K562 (cell line): ENCODE measurements around the gene KRTAP5-6. TPM values are rescaled to one million over a fixed set of nuclear protein-coding genes. Genes with fewer than 3 reads are reported as not detected.

Experiments used
- ATAC-seq: fragments of 200-7000 bp; cut with Tn5 transposase; 3 replicates; pipeline ENCODE4 v1.9.1; 2020; ENCODE audit warnings: moderate library complexity
- BruUV-seq: library from RNA; stranded (reverse); fragments of 400-500 nt; replicated peaks from 2 replicates; lab custom pipeline; 2021; lab: Mats Ljungman, UMichigan
- CTCF ChIA-PET: fragments of 300-600 bp; formaldehyde crosslinking; extraction: SDS; loops from one replicate; lab custom pipeline; 2021; ENCODE audit warnings: low intra/inter-chr PET ratio; lab: Yijun Ruan, JAX
- POLR2A ChIA-PET: fragments of 300-600, 350-650 bp; sonication (Branson Sonifier 250); formaldehyde crosslinking; extraction: SDS; loops from one replicate; lab custom pipeline; 2021; ENCODE audit warnings: antibody characterized with exemption, inconsistent platforms; lab: Yijun Ruan, JAX
- DNase-seq, 4 experiments: peaks; one replicate each; pipeline versions ENCODE4 v3.0.0 to v3.0.0-alpha.2; 2011 to 2018; ENCODE audit warnings: low spot score in 3 of 4, mixed read lengths in 3 of 4; ENCODE audit errors: extremely low read depth in 1 of 4
- FAIRE-seq: peaks from 2 replicates; lab custom pipeline; 2011; peaks lifted over from hg19 to GRCh38; lab: Jason Lieb, UNC
- H2AFZ ChIP-seq: 2 replicates; pipeline ENCODE4 v1.6.0; 2011; ENCODE audit warnings: low read depth, low read length, control low read depth, inconsistent platforms
- H3K27ac ChIP-seq: fragments of 200-600 bp; 3 replicates; pipeline ENCODE4 v1.8.0; 2011; ENCODE audit warnings: low read depth, mild to moderate bottlenecking, control low read depth, inconsistent platforms, low read length, moderate library complexity, mixed read lengths; ENCODE audit errors: extremely low read depth
- H3K27me3 ChIP-seq, 2 experiments: fragments of 300-600 bp in 1 of 2; 2 replicates in 1 of 2; 3 replicates in 1 of 2; pipeline versions ENCODE4 v1.6.0 to v1.8.0; 2011; ENCODE audit warnings: inconsistent platforms in 2 of 2, low read length in 2 of 2, mild to moderate bottlenecking in 1 of 2, mixed read lengths in 1 of 2, moderate library complexity in 1 of 2; ENCODE audit not compliant: control insufficient read depth in 2 of 2, insufficient read depth in 2 of 2
- H3K36me3 ChIP-seq: fragments of 300-600 bp; 3 replicates; pipeline ENCODE4 v1.8.0; 2011; ENCODE audit warnings: mild to moderate bottlenecking, low read length, inconsistent platforms; ENCODE audit not compliant: control insufficient read depth, insufficient read depth
- H3K4me1 ChIP-seq, 2 experiments: fragments of 200-600 bp in 1 of 2; replicated peaks in 1 of 2; 2 replicates in 1 of 2; 3 replicates in 1 of 2; pipeline versions ENCODE4 v1.5.1 to v1.8.0; 2011; ENCODE audit warnings: inconsistent platforms in 2 of 2, low read length in 2 of 2, mild to moderate bottlenecking in 1 of 2, mixed read lengths in 1 of 2, moderate library complexity in 1 of 2; ENCODE audit not compliant: control insufficient read depth in 2 of 2, insufficient read depth in 2 of 2
- H3K4me2 ChIP-seq: 2 replicates; pipeline ENCODE4 v1.6.1; 2011; ENCODE audit warnings: low read length, control low read depth, inconsistent platforms, mixed read lengths; ENCODE audit not compliant: insufficient read depth
- H3K4me3 ChIP-seq: fragments of 200-600 bp; sonication (generic), shearing (Covaris generic); 2 replicates; pipeline ENCODE4 v1.5.1; 2016; ENCODE audit warnings: control low read depth, inconsistent platforms
- H3K79me2 ChIP-seq: fragments of 200-600 bp; 3 replicates; pipeline ENCODE4 v1.8.0; 2011; ENCODE audit warnings: low read length, inconsistent platforms; ENCODE audit not compliant: control insufficient read depth, insufficient read depth
- H3K9ac ChIP-seq, 2 experiments: 2 replicates each; pipeline versions ENCODE4 v1.6.0 to v1.6.1; 2011; ENCODE audit warnings: low read depth in 2 of 2, low read length in 2 of 2, control low read depth in 1 of 2, inconsistent platforms in 1 of 2, mild to moderate bottlenecking in 1 of 2, mixed read lengths in 1 of 2; ENCODE audit not compliant: insufficient read depth in 1 of 2
- H3K9me1 ChIP-seq: one replicate; pipeline ENCODE4 v1.6.0; 2011; ENCODE audit warnings: inconsistent platforms, mild to moderate bottlenecking, low read length, moderate library complexity; ENCODE audit not compliant: control insufficient read depth, insufficient read depth
- H3K9me3 ChIP-seq: replicated peaks from 2 replicates; pipeline ENCODE4 v1.5.1; 2011; ENCODE audit warnings: low read depth, low read length, inconsistent platforms; ENCODE audit not compliant: control insufficient read depth, insufficient read depth
- H4K20me1 ChIP-seq: replicated peaks from 2 replicates; pipeline ENCODE4 v1.6.1; 2011; ENCODE audit warnings: low read length, inconsistent platforms, mixed read lengths; ENCODE audit not compliant: control insufficient read depth, insufficient read depth
- BRD4 ChIP-seq: fragments of 200-600 bp; sonication (generic); IDR thresholded peaks from 2 replicates; pipeline ENCODE4 v1.6.1; 2017; ENCODE audit warnings: inconsistent platforms
- ERF ChIP-seq: fragments of 450-650 bp; formaldehyde crosslinking; IDR thresholded peaks from 2 replicates; pipeline ENCODE4 v1.4.0; 2020; ENCODE audit warnings: mild to moderate bottlenecking, mixed read lengths
- IRF9 ChIP-seq: fragments of 450-650 bp; IDR thresholded peaks from 2 replicates; pipeline ENCODE4 v1.6.1; 2016; ENCODE audit warnings: missing biosample characterization, missing genetic modification characterization
- MBD2 ChIP-seq: sonication (generic); IDR thresholded peaks from 2 replicates; pipeline ENCODE4 v1.6.1; 2016; ENCODE audit warnings: low read depth, borderline replicate concordance
- MTA3 ChIP-seq: fragments of 450-650 bp; formaldehyde crosslinking; IDR thresholded peaks from 2 replicates; pipeline ENCODE4 v1.6.1; 2017; ENCODE audit warnings: mild to moderate bottlenecking, borderline replicate concordance
- RBM34 ChIP-seq: fragments of 200-400 bp; formaldehyde crosslinking; IDR thresholded peaks from 2 replicates; pipeline ENCODE4 v1.6.1; 2018; ENCODE audit warnings: low read length, borderline replicate concordance; ENCODE audit not compliant: insufficient read depth
- RCOR1 ChIP-seq, 2 experiments: IDR thresholded peaks; 2 replicates each; pipeline ENCODE4 v1.6.1; 2012; ENCODE audit warnings: low read depth in 2 of 2, low read length in 2 of 2, borderline replicate concordance in 1 of 2, improper control_type of control experiment in 1 of 2
- SAFB2 ChIP-seq: fragments of 200-400 bp; formaldehyde crosslinking; IDR thresholded peaks from 2 replicates; pipeline ENCODE4 v1.6.1; 2018; ENCODE audit warnings: borderline replicate concordance, low read length, low read depth, moderate library complexity; ENCODE audit not compliant: severe bottlenecking
- ZBTB43 ChIP-seq: sonication (generic); formaldehyde crosslinking; IDR thresholded peaks from 2 replicates; pipeline ENCODE4 v1.8.0; 2023; ENCODE audit warnings: mild to moderate bottlenecking, missing genetic modification reagents
- ZNF644 ChIP-seq: fragments of 200-800 bp; sonication (Bioruptor generic); IDR thresholded peaks from 2 replicates; pipeline ENCODE4 v1.6.1; 2016; ENCODE audit warnings: low read depth, missing genetic modification characterization, missing compliant biosample characterization
- ZNF696 ChIP-seq: fragments of 250-450 bp; sonication (Bioruptor Pico); conservative IDR thresholded peaks from 2 replicates; pipeline ENCODE4 v1.4.0; 2020; ENCODE audit warnings: mild to moderate bottlenecking, moderate library complexity
- WGBS: fragments of 100-300 bp; shearing (Covaris generic); methylation state at CpG from one replicate; pipeline ENCODE4 v1.1.6; 2016; ENCODE audit warnings: low coverage, mixed read lengths; ENCODE audit not compliant: insufficient coverage; ENCODE audit errors: missing lambda C conversion rate; 5-methylcytosine and 5-hydroxymethylcytosine counted together
- in situ Hi-C: fragments of 300-500 bp; cut with MboI; formaldehyde crosslinking; loops from 4 replicates; pipeline ENCODE4 v1.15.0; 2018; ENCODE audit warnings: inconsistent platforms, mixed read lengths
- intact Hi-C: fragments of 100-400 bp; cut with micrococcal nuclease; formaldehyde crosslinking; loops from 2 replicates; pipeline ENCODE4 v1.14.2; 2022
- polyA plus RNA-seq, 8 experiments: library from polyadenylated mRNA; depleted of rRNA in 4 of 8; stranded (reverse) in 5 of 8; unstranded in 3 of 8; fragments of >200 nt; fragmentation: Nextera tagmentation in 2 of 8; fragmentation: Illumina TruSeq in 1 of 8; extraction: Ambion mirVana in 2 of 8; extraction: Trizol in 1 of 8; gene quantifications; 2 replicates each; pipeline versions ENCODE4 v1.2.1 to v1.2.3, GENCODE V29; 2011 to 2014; ENCODE audit warnings: inconsistent platforms in 1 of 8, missing spikeins in 1 of 8
- total RNA-seq, 7 experiments: library from RNA; depleted of rRNA in 6 of 7; stranded (reverse); fragments of >200 nt in 6 of 7; fragmentation: Illumina TruSeq in 2 of 7; extraction: Trizol in 2 of 7; gene quantifications; 2 replicates each; pipeline versions ENCODE4 v1.2.1 to v1.2.3, GENCODE V29; 2011 to 2021; ENCODE audit warnings: low replicate concordance in 1 of 7

The KRTAP5-6 gene
- total and polyA plus RNA-seq, 9 of the 15 experiments (the other 6 are each of a cell fraction or from before 2014, with no cell fraction given) = not detected

- DNase-seq (no peak), ATAC-seq (no peak), FAIRE-seq (no peak)
- no peaks in the 10 kb centered on the region for H3K36me3 ChIP-seq
- no peaks in the 10 kb centered on the region for H3K9me1 ChIP-seq
- no peaks in the 10 kb centered on the region for H3K9me3 ChIP-seq
- no peak overlapping the region for H3K4me3 ChIP-seq
- peaks cover 0 to 16% of the 10 kb centered on the region in 2 experiments; a peak in 2 of 5 replicates for H3K4me1 ChIP-seq
- no TSS peak for BruUV-seq
- intact Hi-C loops = no loop called here
- H3K79me2 ChIP-seq = no peaks in the 10 kb centered on the region
- H3K9ac ChIP-seq = no peak overlapping the region
- TF ChIP-seq ZNF696 (CRISPR knock-in tag) = no peak
- H2AFZ ChIP-seq = no peak overlapping the region
- no peak overlapping the region for H3K27ac ChIP-seq
- POLR2A ChIA-PET = no interaction called here
- H3K27me3 ChIP-seq = peaks cover 7 to 63% of the 10 kb centered on the region in 2 experiments; a peak in 3 of 5 replicates
- in situ Hi-C loops = loop anchor here (5.0 to 25.0 kb wide), 3 partner anchors 127 to 459 kb away; no protein-coding TSS in a partner anchor
- CTCF ChIA-PET = interaction anchor here (0.6 kb wide), 1 partner anchor 90 kb away, joined by 5 read pairs; no protein-coding TSS in a partner anchor
- WGBS = 0% methylated on average over 3 of the region's 3 CpGs
- H4K20me1 ChIP-seq = peaks cover 5% of the 10 kb centered on the region; the same call in 1 of the 2 replicates
- H3K4me2 ChIP-seq = no peak overlapping the region
Measured at GRCh38 chr11:1695548-1696108, 1.4 kb upstream of the KRTAP5-6 start.

GRCh38 chr11:1699771-1700170 lies 2.8 kb downstream of the KRTAP5-6 start:
- H3K79me2 ChIP-seq = no peaks in the 10 kb centered on the region
- H3K36me3 ChIP-seq = no peaks in the 10 kb centered on the region
- DNase-seq = no peak
- no TSS peak for BruUV-seq
- no peak overlapping the region for H3K9ac ChIP-seq
- H3K9me1 ChIP-seq = no peaks in the 10 kb centered on the region
- no peaks in the 10 kb centered on the region; the same call in 1 of the 2 replicates for H4K20me1 ChIP-seq
- in situ Hi-C loops = loop anchor here (5.0 to 25.0 kb wide), 3 partner anchors 123 to 455 kb away; no protein-coding TSS in a partner anchor
- no peak overlapping the region for H3K27ac ChIP-seq
- ChIA-PET CTCF (no interaction called here), POLR2A (no interaction called here)
- no peaks in the 10 kb centered on the region for H3K4me1 ChIP-seq
- no peak overlapping the region for H3K4me3 ChIP-seq
- H3K4me2 ChIP-seq = no peak overlapping the region
- intact Hi-C loops = no loop called here
- no peak overlapping the region for H2AFZ ChIP-seq
- no peak for FAIRE-seq
- 0% methylated on average over 5 of the region's 5 CpGs for WGBS
- no peaks in the 10 kb centered on the region for H3K9me3 ChIP-seq
- ATAC-seq = no peak
- H3K27me3 ChIP-seq = peaks cover 3 to 45% of the 10 kb centered on the region in 2 experiments; a peak in 3 of 5 replicates
- TF ChIP-seq MTA3 (no peak), IRF9 (tag) (no peak), ERF (CRISPR knock-in tag) (no peak), ZBTB43 (no peak), RBM34 (no peak), MBD2 (no peak), RCOR1 (IDR thresholded peaks at IDR 0.05; ENCODE audit: borderline replicate concordance in 1 of 2, low read depth in 2 of 2, low read length in 2 of 2) (no peak), ZNF644 (tag) (no peak), SAFB2 (no peak), BRD4 (no peak)
